GM23248 (cell line): Measurements from ENCODE around the gene STPG1.

Experiments
- EZH2 ChIP-seq: fragments of 200-600 bp; sonication (generic); IDR thresholded peaks from 2 replicates; pipeline ENCODE4 v1.6.1; 2018; ENCODE audit warnings: antibody characterized with exemption, mild to moderate bottlenecking; ENCODE audit not compliant: insufficient read depth, poor library complexity, severe bottlenecking
- EZH2phosphoT487 ChIP-seq: fragments of 200-600 bp; sonication (generic); IDR thresholded peaks from 2 replicates; pipeline ENCODE4 v1.6.1; 2018; ENCODE audit warnings: antibody characterized with exemption, moderate library complexity, mild to moderate bottlenecking, low read depth; ENCODE audit not compliant: insufficient read depth

DNA sequence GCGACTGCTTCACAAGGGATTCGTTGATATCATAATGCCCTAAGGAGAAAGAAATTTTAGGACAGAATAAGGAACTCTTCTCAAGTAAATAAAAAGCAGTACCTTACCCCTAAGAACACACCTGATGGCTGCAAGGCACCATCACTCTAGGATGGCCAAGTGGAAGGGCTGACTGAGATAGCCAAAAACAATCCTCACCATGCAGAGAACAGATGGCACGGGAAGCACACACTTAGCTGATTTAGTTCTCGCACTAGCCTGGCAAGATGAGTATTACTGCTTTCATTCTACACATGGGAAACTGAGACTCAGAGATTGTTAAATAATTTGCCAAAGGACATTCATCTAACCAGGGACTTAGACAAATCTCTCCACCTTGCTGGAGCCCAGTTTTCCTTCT is 43.8 kb downstream of the STPG1 start:
- TF ChIP-seq EZH2 (no peak), EZH2phosphoT487 (no peak)
